ENCODE measurements around the gene QRSL1.

GRCh38 chr6:106648651-106649308, 19.4 kb downstream of the QRSL1 start:
- no peak for TF ChIP-seq RFX5 (IDR thresholded peaks at IDR 0.05; ENCODE audit: low read length)
- TF ChIP-seq CTCF (IDR thresholded peaks at IDR 0.05), result no peak
- no peak for TF ChIP-seq TAF1 (IDR thresholded peaks at IDR 0.05; ENCODE audit: borderline replicate concordance, low read depth, low read length)

Data from SK-N-SH (cell line).